NCI-H446 (cell line): Measurements from ENCODE around the gene VAMP7.
"Not testable (repeated sequence)": the region's sequence is repeated elsewhere in the genome, so short reads cannot be mapped to it uniquely, and the experiment has no call there.

Source experiments
- DNase-seq, 2 experiments: peaks; one replicate each; lab custom pipeline; 2025; lab: John Stamatoyannopoulos, UW

VAMP7 gene

DNA sequence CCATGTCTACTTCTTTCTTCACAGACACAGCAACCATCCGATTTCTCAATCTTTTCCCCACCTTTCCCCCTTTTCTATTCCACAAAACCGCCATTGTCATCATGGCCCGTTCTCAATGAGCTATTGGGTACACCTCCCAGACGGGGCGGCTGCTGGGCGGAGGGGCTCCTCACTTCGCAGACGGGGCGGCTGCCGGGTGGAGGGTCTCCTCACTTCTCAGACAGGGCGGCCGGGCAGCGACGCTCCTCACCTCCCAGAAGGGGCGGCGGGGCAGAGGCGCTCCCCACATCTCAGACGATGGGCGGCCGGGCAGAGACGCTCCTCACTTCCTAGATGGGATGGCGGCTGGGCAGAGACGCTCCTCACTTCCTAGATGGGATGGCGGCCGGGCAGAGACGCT lies 26.5 kb downstream of the VAMP7 start:
- not testable (repeated sequence) for DNase-seq

DNA sequence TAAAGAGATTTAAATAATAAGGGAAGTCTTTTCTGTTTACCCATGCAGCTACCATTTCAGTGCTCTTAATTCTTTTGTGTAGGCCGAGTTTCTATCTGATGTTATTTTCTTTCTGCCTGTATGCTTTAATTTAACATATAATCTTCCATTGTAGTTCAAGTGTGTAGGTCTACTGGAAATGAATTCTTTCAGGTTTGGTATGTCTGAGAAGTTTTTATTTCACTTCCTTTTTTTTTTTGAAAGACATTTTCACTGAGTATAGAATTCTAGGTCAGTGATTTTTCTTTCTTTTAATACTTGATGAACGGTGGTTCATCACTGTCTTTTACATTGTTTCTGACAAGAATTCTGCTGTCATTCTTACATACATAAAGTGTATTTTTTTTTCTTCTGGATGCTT lies 42.1 kb downstream of the VAMP7 start:
- DNase-seq: no peak

DNA sequence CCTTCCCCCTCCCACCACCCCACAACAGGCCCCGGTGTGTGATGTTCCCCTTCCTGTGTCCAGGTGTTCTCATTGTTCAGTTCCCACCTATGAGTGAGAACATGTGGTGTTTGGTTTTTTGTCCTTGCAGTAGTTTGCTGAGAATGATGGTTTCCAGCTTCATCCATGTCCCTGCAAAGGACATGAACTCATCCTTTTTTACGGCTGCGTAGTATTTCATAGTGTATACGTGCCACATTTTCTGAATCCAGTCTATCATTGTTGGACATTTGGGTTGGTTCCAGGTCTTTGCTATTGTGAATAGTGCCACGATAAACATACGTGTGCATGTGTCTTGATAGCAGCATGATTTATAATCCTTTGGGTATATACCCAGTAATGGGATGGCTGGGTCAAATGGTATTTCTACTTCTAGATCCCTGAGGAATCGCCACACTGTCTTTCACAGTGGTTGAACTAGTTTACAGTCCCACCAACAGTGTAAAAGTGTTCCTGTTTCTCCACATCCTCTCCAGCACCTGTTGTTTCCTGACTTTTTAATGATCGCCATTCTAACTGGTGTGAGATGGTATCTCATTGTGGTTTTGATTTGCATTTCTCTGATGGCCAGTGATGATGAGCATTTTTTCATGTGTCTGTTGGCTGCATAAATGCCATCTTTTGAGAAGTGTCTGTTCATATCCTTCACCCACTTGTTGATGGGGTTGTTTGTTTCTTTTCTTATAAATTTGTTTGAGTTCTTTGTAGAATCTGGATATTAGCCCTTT lies 49.9 kb downstream of the VAMP7 start:
- DNase-seq: not testable (repeated sequence)

DNA sequence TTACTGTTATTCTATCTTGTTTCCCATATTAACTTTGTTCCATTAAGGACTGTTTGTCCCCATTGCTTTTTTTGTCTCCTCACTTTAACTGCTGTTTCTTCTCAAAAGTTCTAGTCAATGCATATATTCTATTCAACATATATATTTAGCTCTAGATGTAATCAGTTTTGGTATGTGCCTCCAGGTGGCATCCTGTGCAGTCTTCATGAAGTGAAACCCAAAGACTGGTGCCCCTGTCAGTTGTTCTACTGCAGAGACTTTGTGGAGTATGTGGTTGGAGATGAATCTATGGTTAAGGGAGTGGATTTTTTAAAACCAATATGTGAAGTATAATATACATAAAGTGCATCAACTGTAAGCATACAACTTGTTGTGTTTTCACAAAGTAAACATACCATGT lies 57.0 kb downstream of the VAMP7 start:
- no peak for DNase-seq

DNA sequence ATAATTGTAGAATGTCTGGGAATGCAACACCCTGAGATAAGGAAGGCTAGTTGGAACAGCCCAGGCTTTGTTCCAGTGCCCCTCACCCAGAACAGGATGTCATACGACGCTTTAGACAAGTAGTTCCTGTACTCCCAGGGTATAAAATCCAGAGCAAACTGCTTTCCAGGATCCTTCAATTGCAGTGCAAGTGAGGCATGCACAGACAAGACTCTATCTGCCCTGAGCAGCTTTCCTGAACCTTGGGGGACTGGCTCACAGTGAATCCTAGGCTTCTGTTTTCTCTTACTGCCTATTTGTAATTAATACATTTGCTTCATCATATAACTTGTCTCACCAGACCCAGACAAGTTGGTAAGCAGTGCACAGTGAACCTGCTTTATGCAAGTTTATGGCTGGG lies 68.0 kb downstream of the VAMP7 start:
- DNase-seq: no peak

DNA sequence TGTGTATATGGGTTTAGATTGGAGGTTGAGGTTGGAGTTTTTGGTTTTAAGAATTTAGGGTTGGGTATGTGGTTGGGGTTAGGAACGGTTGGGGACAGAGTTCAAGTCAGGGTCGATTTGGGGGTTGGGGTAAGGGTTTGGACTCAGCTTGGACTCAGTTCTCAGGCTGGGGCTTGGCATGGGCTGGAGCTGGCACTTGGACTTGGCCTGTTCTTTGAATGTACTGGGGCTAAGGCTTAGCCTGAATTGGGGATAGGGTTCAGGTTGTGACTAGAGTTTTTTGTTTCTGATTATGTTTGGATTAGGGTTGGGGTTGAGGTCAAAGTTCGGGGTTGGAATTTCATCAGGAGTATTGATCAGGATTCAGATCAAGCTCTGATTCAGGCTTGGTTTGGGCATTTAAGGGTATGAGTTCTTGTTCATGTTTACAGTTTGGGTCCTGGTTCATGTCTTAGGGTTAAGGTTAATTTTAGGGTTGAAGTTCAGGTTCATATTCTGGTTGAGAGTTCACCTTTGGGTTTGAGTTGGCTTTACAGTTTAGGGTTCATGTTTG lies 70.2 kb downstream of the VAMP7 start:
- no peak for DNase-seq

DNA sequence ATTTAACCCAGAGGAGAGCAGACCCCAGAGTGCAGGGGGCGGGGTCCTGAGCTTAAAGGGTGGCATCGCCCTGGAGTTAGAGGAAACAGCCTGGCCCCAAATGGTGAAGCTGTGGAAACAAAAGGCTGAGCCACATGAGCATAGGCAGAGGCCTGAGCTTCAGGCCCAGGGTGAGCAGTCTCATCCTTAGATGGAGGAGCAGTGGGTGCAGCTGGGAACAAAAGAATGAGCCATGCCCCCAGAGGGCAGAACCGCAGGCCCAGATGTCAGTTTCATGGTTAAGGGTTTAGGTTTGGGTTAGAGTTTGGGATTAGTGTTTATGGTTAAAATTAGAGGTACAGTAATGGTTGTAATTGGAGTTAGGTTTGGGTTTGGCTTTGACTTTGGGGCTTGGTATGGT lies 71.9 kb downstream of the VAMP7 start:
- DNase-seq: no peak

DNA sequence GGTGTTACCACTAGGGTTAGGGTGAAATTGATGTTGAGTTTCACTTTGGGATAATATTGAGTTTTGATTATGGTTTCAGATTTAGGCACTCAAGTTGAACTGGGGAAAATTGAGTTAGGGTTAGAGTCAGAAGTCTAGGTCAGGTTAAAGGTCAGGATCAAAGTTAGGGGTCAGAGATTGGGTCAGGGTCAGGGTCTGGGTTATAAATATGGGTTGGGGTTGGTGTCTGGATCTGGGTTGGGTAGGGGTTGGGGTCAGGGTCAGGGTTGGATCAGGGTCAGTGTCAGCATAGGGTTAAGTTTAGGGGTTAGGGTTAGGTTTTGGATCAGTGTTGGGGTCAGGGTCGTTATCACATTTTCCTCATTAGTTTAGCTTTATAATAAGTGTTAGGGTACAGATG lies 73.6 kb downstream of the VAMP7 start:
- no peak for DNase-seq

DNA sequence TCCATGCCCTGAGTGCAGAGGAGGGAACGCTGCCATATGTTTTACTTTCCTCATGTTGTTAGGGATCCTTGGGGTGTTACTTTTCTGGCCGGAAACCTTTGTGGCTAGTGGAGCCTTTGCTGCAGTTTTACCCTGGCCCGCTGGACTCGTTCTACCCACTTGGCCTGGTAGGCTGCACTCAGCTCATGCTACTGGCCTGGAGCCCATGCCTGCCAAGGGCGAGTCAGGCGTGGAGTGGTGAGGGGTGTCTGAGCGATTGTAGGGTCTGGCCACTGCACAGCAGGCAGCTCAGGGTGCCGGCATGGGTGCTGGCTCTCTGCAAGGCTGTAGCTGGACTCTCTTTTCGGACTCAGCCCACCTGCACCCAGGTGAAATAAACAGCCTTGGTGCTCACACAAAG lies 75.0 kb downstream of the VAMP7 start:
- DNase-seq: no peak

DNA sequence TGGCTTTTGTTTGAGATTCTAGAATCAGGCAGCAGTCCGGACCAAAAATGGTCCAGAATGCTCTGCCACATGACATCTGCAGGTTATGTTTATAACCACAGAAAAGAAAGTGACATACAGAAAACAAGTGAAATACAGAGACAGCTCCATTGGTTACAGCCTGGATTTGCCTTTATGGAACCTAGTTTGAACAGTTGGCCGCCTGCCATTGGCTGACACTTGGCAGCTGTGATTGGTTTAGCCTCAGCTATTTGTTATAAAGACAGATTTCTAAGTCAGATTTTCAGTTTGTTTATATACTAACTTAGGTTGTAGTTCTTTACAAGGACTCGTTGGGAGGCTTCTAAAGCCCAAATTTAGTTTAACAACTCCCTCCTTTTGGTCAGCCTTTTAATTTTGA lies 75.5 kb downstream of the VAMP7 start:
- peak in 1 of 2 experiments; percentile 25 for DNase-seq

DNA sequence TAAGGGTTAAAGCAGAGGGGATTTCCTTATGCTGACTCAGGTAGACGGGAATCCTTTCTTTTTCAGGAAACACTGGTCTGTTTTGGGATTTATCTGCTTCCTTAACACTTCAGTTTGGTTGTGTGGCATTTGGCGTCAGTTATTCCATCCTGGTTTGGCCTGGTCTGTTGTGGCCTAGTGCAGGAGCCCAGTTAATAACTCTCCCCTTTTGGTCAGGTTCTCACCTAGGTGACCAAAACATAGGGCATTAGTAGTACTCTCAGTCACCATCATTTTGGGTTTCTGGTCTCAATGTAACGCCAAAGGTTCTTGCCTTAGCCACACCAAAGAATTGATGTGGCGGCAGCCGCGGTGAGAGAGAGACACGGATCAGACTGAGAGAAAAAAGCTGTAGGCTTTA lies 76.7 kb downstream of the VAMP7 start:
- no peak for DNase-seq

DNA sequence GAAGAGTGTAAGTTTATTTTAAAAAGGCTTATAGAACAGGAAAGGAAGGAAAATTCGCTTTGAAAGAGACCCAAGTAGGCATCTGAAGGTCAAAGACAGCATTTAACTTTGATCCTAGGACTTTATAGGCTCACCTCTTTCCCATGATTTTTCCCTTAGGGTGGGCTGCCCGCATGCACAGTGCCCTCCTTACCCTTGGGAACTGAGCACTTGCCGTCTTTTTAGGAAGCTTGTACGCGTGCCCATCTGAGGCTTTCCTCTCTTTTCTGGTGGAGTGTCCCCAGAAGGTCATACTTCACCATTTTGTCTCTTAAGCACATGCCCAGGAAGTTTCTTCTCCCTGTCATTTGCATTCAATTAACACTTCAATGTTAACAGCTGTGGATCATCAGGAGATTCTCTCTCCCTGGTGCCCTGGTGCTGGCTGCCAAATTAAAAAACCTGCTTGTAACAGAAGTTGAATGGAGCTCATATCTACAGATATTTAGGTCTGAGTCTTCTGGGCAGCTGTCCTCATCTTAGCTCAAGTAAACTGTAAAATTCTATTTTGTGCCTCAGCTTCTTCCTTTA lies 78.0 kb downstream of the VAMP7 start:
- no peak for DNase-seq

DNA sequence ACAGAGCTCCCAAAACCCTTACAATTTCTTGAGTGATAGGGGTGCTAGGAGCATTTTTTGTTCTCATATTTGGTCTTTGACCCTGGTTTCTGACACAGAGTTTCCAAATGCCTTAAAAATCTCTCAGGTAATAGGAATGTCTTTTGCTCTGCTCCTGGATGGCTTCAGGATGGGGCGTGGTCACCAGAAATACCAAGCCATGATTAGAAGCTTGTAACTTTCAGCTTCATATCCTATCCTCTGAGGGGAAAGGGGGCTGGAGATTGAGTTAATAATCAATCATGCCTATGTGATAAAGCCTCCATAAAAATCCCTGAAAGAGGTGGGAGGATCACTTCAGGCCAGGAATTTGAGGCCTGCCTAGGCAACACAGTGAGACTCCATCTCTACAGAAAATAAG lies 81.8 kb downstream of the VAMP7 start:
- DNase-seq: no peak

DNA sequence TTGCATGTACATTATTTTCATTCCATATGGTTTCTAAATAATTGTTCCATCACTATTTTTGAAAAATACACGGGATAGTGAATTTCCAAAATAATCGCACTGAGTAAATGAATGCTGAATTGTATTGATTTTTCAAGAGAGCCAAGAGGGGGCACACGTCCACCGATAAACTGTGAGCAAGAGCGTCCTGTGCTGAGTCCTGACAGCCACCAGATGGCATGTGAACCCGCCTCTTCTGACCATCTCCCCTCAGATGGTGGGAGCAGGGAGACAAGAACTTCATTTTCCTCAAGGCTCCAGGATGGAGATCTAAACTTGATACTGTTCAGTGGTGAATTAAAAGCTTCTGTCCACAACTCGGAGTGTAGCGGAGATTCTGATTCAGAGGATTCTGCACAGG lies 85.7 kb downstream of the VAMP7 start:
- peak in 1 of 2 experiments; percentile 66 for DNase-seq

DNA sequence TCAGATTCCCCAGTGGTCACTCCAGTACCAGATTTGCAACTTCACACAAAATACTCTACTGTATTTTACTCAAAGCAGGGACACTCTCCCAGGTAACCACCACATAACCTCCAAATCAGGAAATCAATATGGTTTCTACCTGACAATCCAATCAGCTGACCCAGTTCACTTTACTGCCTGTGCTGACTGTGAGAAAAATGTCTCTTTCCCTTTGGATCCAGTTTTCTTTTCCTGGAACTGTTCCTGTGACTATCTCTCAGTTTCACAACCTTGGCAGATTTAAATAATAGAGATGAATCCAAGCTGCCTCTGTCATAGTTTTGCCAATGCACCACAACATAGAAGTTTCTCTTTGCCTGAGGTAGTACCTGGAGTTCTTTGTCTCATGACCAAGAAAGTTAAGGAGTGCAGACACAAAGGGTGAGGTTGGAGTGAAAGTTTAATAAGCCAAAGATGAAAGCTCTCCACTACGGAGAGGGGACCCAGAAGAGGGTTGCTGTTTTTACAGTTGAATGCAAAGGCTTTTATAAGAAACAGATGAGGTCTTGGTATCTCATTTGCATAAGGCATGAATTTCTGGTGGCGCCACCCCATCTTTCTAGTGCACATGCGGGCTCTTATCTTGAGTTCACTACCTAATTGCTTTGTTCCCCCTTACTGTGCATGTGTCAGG lies 86.6 kb downstream of the VAMP7 start:
- no peak for DNase-seq

DNA sequence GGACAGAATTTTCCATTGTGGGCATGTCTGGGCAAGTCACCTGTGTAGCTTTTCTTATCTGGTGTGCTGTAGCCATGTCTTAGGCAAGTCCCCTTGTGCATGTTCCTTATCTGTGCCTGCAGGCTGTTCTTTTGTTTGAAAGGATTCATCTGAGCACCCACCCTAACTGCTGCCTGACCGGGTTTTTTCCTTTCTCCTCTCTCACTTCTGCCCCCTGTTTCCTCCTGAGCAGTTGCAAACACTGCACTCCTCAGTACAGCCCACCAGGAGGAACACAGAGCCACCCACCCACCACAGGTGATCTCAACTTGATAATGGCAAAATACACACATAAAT lies 87.1 kb downstream of the VAMP7 start:
- DNase-seq: no peak

DNA sequence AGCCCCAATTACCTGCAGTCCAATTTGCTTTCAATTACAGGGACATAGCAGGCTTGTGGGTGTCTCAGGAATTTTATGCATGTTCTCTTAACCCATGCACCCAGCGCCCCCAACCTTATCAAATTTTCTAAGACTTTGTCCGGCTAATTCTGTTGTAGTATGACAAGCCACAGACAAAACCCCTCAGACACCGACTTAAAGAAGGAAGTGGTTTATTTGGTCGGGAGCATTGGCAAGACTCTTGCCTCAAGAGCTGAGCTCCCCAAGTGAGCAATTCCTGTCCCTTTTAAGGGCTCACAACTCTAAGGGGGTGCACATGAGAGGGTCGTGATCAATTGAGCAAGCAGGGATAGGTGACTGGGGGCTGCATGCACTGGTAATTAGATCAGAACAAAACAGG lies 87.6 kb downstream of the VAMP7 start:
- no peak for DNase-seq

DNA sequence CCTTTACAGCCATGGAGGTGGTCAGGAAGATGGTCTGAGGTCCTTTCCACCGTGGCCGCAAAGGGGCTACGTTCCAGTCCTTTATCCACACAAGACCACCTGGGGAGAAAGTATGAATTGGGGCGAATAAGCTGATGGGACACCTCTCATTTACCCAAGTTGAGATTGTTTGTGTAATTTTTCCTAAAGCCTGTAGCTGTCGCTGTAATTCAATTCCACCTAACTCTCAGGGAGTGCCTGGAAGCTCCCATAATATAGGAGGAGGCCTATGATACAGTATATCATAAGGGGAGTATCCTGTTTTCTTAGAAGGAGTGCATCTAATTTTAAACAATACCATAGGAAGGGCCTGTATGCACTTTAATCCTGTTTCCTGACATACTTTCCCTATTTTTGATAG lies 90.5 kb downstream of the VAMP7 start:
- peak in 1 of 2 experiments; percentile 13 for DNase-seq

DNA sequence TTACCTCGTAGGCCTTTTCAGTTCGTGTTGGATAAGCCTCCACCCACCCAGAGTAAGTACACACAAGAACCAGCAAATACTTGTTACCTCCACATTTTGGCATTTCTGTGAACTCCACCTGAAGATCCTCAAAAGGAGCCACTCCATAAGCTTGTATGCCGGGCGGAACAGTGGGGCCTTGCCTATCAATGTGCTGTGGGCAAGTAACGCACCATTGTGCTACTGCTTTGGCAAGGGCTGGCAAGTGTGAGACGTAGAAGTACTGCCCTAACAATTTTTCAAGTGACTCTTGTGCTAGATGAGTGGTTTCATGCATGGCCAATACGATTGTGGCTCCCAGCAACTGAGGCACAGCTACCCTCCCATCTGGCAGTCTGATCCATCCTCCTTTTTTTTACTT lies 91.1 kb downstream of the VAMP7 start:
- not testable (repeated sequence) for DNase-seq

DNA sequence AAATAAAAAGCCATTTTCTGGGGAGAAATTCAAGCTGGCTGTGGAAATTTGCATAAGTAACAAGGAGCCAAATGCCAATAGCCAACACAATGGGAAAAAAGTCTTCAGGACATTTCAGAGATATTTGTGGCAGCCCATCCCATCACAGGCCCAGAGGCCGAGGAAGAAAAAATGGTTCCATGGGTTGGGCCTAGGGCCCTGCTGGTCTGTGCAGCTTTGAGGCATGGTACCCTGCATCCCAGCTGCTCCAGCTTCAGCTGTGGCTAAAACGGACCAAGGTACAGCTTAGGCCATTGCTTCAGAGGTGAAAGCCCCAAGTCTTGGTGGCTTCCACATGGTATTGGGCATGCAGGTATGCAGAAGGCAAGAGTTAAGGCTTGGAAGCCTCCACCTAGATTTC lies 102.2 kb downstream of the VAMP7 start:
- no peak for DNase-seq

DNA sequence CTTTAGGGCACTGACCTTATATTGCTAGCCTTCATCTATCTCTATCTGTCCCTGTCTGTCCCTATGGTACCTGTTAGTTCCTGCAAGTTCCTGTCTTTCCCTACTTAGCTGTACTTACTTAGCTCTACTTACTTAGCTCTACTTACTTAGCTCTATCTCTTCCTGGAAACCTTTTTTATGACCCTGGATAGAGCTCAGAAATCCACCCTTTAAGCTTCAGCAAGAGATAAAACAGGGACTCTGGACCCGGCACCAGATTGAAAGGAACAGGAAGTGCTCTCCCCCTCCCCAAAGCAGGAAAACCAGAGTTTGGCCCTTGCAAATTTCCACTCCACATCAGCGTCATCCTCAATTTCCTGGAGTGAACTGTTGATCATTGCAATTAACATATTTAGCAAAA lies 104.1 kb downstream of the VAMP7 start:
- no peak for DNase-seq

DNA sequence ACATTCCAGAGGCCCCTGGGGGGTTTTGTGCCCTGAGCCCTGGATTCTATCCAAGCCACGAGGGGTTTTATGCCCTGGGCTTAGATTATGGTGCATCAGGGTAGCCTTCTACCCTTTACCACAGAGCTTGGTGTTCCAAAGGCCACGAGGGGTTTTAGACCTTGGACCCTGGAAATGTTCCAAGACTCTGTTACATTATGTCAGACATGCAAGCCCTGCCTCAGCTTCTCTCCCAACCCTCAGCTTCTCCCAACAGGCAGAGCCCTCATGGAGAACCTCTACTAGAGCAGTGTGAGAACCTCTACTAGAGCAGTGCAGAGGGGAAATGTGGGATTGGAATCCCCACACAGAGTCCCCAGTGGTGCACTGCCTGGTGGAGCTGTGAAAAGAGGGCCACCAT lies 105.8 kb downstream of the VAMP7 start:
- not testable (repeated sequence) for DNase-seq

DNA sequence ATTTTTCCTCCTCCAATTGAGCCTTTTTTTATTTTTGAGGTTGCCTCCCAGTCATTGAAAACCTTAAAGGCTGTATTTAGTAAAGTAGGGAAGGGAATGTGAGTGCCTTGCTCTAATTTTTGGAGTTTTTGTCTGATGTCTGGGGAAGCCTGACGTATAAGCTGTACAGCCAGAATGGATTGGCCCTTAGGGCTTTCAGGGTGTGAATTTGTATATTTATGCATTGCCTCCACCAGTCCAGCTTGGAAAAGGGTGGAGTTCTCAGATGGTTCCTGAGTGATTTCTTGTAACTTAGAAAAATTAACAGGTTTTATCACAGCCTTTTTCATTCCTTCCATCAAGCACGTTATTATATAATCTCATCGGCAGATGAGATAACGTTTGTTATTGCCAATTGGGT lies 107.7 kb downstream of the VAMP7 start:
- DNase-seq: no peak
